GM19043 (cell line): Measurements from ENCODE around the gene MICA.
"Not testable (repeated sequence)": the region's sequence is repeated elsewhere in the genome, so short reads cannot be mapped to it uniquely, and the experiment has no call there.

Experiments used
- ATAC-seq: cut with Tn5 transposase; IDR thresholded peaks from one replicate; pipeline ENCODE4 v1.9.1; 2021; ENCODE audit warnings: low read depth; ENCODE audit not compliant: unreplicated experiment

The MICA gene

GRCh38 chr6:31403283-31404060 lies at the start of gene MICA:
Gene MICA, plus strand, starts transcription at chr6:31403595. Its CDS starts 38 bp downstream, at chr6:31403633.
- no peak for ATAC-seq

- no peak for ATAC-seq
Measured at GRCh38 chr6:31354158-31354863, 49.1 kb upstream of the MICA start.

DNA sequence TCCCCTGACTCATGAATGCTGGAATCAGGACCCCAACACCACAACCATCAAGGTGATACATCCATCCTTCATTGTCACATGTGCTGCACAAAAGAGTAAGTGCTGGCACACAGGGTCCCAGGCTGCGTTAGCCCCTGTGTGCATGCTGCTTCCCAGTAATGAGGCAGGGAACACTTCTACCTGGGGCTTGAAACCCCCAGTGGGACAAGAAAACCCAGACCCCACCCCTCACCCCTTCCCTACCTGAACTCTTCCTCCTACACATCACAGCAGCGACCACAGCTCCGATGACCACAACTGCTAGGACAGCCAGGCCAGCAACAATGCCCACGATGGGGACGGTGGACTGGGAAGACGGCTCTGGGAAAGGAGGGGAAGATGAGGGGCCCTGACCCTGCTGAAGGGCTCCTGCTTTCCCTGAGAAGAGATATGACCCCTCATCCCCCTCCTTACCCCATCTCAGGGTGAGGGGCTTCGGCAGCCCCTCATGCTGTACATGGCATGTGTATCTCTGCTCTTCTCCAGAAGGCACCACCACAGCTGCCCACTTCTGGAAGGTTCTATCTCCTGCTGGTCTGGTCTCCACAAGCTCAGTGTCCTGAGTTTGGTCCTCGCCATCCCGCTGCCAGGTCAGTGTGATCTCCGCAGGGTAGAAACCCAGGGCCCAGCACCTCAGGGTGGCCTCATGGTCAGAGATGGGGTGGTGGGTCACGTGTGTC lies 48.4 kb upstream of the MICA start:
- ATAC-seq = no peak

DNA sequence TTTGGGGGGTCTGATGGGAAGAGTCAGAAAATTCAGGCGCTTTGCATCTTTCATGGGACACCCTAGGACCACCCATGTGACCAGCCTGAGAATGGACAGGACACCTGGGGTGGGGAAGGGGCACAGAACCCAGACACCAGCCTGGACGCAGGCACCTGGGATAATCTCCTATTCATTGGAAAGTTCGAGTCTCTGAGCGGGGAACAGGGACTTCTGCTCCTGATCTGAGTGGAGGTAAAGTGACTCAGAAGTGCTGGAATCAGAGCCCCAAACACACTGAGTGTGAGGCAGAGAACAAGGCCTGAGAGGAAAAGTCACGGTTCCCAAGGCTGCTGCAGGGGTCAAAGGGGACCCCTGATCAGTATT lies 47.8 kb upstream of the MICA start:
- no peak for ATAC-seq

- no peak for ATAC-seq
Measured at GRCh38 chr6:31356216-31356945, 47.0 kb upstream of the MICA start.

DNA sequence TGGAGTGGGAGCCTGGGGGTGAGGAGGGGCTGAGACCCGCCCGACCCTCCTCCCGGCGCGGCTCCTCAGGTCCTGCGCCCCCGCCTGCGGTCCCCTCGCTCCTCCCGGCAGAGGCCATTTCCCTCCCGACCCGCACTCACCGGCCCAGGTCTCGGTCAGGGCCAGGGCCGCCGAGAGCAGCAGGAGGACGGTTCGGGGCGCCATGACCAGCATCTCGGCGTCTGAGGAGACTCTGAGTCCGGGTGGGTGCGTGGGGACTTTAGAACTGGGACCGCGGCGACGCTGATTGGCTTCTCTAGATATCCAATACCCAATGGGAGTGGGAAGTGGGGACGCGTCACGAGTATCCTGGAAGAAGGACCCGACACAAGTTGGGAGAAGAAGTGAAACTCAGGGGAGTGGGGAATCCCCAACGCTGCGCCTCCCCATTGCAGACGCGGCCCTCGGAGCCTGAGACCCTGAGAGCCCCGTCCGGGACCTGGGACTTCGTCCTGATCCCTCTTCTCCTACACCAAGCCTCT lies 46.4 kb upstream of the MICA start, which contains the start of gene HLA-B:
Gene HLA-B (minus strand): TSS at position 234 of the 521 bp plus-strand sequence. CDS start 21 bp downstream, at position 213.
- no peak for ATAC-seq

- ATAC-seq = no peak
Measured at GRCh38 chr6:31357886-31358285, 45.5 kb upstream of the MICA start.

DNA sequence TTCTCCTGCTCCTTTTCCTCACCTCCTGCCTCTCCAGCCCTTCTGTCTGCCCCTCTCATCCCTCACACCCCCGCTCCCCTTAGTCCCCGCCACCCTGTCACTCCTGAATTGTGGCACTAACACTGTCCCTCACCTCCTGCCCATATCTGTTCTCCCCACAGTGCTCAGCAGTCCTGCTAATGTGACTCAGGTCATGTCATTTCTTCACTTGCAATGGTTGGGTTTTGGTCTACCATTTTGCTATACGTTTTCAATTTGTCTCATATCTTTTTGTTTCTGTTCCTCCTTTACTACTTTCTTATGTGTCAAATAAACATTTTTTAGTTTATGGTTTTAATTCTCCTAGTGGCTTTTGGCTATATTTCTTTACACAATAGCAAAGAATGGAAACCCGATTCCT lies 45.1 kb upstream of the MICA start:
- no peak for ATAC-seq

GRCh38 chr6:31359581-31359980 lies 43.8 kb upstream of the MICA start:
- no peak for ATAC-seq

GRCh38 chr6:31362751-31363150 lies 40.6 kb upstream of the MICA start:
- ATAC-seq = no peak

DNA sequence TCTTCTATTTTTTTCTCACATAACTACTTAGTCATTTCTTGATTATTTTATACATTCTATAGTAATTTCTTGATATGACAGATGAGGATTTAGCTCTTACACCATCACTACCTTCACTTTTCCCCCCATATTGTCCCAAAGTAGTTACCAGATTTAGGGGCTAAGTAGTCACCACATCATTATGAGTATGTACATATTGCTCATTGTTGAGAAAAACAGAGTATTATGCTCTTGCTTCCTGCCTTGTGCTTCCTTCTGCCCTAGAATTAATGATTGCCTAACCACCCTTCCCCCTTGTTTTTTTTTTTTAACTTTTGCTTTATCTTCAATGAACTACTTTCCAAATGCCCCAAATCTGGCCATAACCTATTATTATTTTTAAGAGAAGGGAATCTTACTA lies 39.6 kb upstream of the MICA start:
- no peak for ATAC-seq

GRCh38 chr6:31365864-31366263 lies 37.5 kb upstream of the MICA start:
- no peak for ATAC-seq

- peak; percentile 53 for ATAC-seq
Measured at GRCh38 chr6:31366693-31367470, 36.5 kb upstream of the MICA start.

GRCh38 chr6:31368461-31368860 lies 34.9 kb upstream of the MICA start:
- ATAC-seq = no peak

DNA sequence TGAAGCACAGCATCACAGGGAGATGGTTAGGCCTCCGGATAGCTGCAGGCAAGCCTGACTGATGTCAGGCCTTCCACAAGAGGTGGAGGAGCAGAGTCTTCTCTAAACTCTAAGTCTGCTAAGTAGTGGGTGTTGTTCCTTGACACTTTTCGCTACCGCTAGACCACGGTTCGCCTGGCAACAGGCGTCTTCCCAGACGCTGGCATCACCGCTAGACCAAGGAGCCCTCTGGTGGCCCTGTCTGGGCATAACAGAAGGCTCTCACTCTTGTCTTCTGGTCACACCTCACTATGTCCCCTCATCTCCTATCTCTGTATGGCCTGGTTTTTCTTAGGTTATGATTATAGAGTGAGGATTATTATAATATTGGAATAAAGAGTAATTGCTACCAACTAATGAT lies 29.3 kb upstream of the MICA start:
- not testable (repeated sequence) for ATAC-seq

GRCh38 chr6:31375699-31376098 lies 27.7 kb upstream of the MICA start:
- no peak for ATAC-seq

DNA sequence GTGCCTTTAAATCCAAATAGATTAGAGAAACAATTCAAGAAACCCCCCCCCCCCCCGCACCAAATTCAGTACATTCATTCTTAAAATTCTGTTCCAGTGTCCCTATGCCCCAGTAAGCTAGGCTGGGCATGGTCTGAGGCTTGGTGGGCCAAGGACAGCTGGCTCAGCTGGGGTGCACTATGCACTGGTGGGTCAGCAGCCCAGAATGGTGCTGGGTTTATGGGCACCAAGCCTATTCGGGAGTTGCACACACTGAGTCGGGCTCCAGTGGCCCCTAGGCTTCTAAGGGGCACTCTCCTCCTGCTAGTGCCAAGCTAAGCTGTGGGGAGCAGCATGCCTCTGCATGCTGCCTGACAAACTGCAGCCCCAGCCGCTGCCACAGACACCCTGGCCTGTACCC lies 26.4 kb upstream of the MICA start:
- ATAC-seq = no peak

DNA sequence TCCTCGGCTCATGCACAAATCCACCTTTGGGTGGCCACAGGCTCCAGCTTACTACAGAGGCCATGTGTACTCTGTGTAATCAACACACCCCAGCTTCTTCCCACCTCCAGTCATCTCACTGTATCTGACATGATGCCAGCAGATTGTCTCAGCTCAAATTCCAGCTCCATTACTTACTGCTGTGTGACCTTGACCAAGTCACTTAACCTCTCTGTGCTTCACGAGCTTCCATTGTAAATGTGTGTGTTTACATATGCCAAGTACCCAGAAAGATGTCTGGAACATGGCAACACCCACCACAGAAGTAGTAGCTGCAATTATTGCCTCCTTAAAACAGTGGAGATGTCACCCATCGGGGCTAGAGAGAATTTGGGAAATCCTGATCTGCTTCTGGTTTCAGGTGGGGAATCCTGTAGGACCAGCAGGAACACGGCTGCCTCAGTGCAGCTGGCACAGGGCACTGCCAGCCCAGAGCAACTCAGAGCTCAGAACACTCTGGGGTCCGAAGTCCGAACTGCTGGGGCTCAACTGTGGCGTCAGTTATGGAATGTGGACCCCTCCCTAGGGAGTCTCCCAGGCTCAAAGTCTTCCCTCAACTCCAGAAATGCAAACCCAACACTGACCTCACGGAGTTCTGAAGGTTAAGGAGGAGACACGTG lies 25.2 kb upstream of the MICA start:
- ATAC-seq = no peak

- ATAC-seq = no peak
Measured at GRCh38 chr6:31378721-31379103, 24.7 kb upstream of the MICA start.
